ENCODE measurements around the gene WBP4.
"Not testable (repeated sequence)": the region's sequence is repeated elsewhere in the genome, so short reads cannot be mapped to it uniquely, and the experiment has no call there.

WBP4 gene, protein sequence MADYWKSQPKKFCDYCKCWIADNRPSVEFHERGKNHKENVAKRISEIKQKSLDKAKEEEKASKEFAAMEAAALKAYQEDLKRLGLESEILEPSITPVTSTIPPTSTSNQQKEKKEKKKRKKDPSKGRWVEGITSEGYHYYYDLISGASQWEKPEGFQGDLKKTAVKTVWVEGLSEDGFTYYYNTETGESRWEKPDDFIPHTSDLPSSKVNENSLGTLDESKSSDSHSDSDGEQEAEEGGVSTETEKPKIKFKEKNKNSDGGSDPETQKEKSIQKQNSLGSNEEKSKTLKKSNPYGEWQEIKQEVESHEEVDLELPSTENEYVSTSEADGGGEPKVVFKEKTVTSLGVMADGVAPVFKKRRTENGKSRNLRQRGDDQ

DNA sequence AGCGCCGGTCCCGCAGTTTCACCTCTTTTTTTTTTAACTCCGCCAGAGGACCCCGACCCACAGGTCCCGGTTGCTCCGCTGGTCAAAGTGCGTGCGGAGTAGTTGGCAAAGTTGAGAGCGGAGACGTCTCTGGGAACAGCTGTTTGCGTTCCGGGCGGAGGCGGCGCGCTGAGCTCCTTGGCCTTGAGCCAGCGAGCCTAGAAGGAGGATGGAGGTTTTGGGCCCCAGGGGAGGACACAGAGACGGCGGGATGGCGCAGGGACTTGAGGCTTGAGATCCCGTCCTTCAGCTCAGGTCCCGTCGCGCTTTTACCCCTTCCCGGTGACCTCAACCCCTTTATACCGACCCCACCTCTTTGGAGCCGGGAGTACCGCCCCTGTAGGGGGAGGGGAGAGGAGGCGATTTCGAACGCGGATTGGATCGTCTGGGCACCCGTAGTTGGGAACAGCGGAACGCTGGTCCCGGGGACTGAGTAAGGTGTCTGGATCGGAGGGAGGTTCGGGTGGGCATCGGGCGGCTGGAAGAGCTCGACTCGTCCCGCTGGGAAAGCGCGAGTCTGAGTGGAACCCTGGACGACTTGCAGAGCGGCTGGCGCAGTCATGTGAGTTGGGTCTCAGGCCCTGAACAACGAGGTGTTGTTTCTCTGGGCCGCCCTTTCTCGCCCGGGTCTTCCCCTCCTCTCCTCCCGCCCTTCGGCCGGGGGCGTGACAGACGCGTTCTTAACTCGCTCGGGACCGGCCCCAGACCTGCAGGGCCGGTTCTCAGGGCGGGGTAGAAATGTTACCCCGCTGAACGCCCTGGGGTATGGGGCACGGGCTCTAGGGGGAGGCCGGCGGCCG, at the start of gene WBP4:
Gene WBP4 (plus strand): TSS at position 435 of the 839 bp plus-strand sequence. CDS start 165 bp downstream, at position 600.
- DNase-seq, result peak; percentile 89

DNA sequence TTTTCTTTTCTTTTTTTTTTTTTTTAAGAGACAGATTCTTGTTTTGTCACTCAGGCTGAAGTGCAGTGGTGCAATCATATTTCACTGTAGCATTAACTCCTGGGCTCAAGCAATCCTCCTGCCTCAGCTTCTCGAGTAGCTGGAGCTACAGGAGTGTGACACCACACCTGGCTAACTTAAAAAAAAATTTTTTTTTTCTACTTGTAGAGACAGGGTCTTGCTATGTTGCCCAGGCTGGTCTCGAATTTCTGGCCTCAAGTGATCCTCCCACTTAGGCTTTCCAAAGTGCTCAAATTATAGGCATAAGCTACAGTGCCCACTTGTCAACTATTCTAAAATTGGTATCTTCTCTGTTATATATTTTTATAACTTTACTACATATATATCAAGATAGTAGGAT, 48.8 kb upstream of the WBP4 start:
- DNase-seq, result no peak

- DNase-seq, result no peak
Measured at GRCh38 chr13:41013835-41014234, 47.5 kb upstream of the WBP4 start.

DNA sequence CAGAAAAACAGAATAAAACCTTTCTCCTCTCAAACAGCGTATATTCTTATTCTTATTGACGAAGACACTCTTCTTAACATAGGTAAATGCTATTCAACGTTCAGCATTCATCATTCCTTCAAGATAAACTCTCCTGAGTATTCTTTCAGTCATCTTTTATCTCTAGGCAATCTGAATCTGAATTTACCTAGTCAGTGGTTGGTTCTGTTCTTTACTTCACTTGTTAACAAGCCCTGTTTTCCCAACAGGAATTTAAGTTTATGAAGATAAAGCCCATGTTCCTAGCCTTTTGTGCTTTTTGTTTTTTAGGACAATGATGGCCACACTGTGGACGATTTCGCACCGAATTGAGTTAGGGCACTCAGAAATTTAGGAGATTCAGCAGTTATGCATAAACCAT, 45.4 kb upstream of the WBP4 start:
- DNase-seq, result no peak

DNA sequence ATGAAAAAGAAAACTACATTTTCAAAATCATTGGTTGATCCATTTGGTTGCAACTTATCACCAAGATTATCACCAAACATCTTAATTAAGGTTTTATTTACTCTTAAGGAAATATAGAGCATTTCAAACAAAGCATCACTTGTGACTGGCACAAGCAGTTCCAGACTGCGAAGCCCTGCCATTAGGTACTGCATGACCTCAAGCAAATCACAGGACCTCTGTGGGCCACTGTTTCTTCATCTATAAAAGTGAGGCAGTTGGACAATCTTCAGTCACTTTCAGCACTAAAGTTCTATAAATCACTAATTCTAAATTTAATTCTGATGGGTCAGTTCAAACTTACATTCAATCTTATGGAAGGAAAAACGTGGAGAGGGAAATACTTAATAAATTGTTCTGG, 44.1 kb upstream of the WBP4 start:
- DNase-seq, result peak; percentile 39

DNA sequence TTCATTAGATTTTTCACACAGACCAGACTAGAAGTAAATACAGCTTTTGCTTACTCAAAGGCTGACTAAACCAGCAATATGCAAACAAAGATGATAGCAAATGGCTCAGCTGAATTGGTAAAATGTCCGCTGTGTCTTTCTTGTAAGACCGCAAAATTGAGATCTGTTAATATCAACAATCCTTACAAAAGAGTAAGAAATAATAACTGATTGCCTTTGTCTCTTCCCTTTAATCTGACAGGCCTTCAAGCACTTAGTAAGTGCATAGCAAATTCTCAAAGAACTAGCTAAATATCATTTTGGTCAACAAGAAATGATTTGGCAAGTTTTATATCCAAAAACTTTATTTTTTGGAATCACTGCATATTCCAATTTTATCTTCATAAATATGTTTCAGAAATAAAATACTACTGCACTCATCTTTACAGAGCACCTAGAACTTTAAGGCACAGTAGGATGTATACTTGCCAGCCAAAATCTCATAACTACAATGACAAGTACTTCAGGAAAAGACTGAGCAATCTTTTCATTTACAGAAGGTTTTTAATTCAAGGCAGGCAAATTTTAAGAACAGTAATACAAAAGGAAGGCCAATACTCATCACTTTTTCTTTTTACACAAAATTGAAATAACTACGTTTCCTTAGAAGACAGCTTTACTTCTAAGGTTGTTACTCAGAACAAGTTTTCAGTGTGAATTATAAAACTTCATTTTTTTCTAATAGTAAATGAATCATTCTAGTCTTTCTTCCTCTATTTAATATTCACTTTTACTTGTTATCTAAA, 43.3 kb upstream of the WBP4 start:
- DNase-seq, result no peak

DNA sequence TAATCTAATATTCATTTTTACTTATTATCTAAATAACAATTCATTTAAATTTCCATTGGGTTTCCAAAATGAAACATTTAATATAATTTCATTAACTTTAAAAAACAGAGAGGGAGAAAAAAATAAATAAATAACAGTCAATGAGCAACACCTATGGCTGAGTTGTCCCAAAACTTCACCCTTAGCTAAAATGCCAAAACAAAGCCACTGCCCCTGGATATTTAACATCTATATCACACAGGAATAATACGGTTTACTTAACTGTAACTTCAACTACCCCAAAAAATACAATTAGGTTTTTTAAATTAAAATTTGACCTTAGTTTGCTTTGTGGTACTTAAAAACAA, 42.7 kb upstream of the WBP4 start:
- no peak for DNase-seq

GRCh38 chr13:41019011-41019487, 42.3 kb upstream of the WBP4 start, which contains the start of gene ELF1:
Gene ELF1 (minus strand): TSS chr13:41019316. CDS start chr13:40982054, 37,262 bp downstream.
- DNase-seq, result peak; percentile 73

- no peak for DNase-seq
Measured at GRCh38 chr13:41019578-41020347, 41.5 kb upstream of the WBP4 start.

- no peak for DNase-seq
Measured at GRCh38 chr13:41025518-41025917, 35.8 kb upstream of the WBP4 start.

DNA sequence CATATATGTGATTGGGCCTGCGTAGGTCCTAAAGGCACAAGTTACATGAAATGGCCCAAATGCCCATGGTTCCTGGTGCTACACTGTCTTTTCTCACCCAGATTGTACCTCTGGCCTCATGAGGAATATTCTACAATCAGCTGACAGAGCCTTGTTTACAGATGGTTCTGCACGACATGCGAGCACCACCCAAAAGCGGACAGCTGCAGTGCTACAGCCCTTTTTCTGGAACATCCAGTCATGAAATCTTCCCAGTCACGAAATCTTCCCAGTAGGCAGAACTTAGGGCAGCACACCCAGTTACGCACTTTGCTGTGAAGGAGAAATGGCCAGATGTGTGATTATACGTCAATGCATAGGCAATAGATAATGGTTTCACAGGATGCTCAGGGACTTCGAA, 34.5 kb upstream of the WBP4 start:
- no peak for DNase-seq

GRCh38 chr13:41028051-41028450, 33.3 kb upstream of the WBP4 start:
- no peak for DNase-seq

DNA sequence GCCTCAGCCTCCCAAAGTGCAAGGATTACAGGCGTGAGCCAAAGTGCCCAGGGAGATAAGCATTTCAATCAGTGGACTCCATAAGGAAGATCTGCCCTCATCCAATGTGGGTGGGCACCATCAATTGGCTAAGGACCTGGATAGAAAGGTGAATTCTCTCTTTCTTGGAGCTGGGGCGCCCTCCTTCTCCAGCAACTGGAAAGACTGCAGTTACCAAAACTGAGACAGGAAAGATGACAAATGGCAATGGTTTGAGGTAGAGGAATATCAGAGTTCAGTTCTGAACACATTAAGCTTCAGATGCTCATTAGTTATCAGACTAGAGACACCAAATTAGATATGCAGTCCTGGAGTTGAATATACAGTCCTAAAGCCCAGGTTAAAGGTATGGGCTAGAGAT, 31.7 kb upstream of the WBP4 start:
- DNase-seq, result peak; percentile 44

DNA sequence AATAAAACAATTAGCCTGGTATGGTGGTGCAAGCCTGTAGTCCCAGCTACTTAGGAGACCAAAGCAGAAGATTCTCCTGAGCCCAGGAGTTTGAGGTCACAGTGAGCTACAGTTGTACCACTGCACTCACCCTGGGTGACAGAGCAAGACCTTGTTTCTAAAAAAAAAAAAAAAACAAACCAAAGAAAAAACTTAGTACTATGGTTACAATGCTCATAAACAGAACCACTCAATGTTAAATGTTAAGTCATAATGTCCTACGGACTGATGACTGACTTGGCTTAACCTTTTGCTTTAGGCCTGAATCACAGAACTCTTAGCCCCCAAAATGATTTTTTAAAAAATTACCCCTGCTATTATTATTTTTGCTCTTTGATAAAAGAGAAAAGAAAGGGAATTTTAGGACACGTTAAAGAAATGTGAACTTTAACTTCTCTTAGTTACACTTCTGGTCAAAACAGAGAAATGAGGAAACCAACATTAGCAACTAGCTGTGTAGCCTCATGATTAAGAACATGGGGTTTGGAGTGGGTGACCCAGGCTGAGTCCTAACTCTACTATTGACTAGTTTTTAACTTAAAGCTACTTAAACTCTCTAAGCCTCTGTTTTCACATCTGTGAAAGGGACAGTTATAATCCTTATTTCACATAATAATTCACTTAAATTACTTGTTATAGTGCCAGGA, 28.5 kb upstream of the WBP4 start:
- no peak for DNase-seq

GRCh38 chr13:41034382-41034781, 26.9 kb upstream of the WBP4 start:
- DNase-seq, result no peak

GRCh38 chr13:41034881-41035280, 26.4 kb upstream of the WBP4 start:
- DNase-seq, result no peak

GRCh38 chr13:41036557-41036956, 24.8 kb upstream of the WBP4 start:
- not testable (repeated sequence) for DNase-seq

GRCh38 chr13:41039746-41040145, 21.6 kb upstream of the WBP4 start:
- DNase-seq, result no peak

DNA sequence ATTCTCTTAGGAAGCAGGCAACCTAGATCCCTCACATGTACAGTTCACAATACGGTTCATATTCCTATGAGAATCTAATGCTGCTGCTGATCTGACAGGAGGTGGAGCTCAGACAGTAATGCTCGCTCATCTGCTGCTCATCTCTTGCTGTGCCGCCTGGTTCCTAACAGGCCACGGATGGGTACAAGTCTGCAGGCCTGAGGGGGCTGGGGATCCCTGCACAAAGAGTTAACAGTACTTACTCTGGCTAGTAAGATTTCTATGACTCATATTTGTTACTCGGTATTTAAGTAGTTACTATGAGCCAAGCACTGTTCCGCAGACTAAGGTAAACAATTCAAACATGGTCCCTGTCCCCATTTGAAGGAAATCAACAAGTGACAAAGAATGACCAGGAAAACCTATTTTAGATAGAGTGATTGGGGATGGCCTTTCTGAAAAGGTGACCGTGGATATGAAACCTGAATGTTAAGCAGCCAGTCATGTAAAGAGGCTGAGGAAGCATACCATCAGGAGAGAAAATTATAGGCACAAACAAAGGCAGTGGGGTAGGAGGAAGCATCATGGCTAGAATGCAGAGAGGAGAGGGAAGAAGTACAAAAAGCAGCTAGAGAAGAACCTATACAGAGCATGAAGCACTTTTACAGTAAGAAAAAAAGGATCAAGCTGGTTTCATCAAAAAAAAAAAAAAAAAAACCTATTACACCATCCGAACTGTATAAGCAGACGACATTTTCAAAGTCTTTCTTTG, 20.6 kb upstream of the WBP4 start:
- DNase-seq, result no peak

DNA sequence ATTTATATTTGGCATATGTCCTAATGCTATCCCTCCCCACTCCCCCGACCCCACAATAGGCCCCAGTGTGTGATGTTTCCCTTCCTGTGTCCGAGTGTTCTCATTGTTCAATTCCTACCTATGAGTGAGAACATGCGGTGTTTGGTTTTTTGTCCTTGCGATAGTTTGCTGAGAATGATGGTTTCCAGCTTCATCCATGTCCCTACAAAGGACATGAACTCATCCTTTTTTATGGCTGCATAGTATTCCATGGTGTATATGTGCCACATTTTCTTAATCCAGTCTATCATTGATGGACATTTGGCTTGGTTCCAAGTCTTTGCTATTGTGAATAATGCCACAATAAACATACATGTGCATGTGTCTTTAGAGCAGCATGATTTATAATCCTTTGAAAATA, 18.9 kb upstream of the WBP4 start:
- not testable (repeated sequence) for DNase-seq

GRCh38 chr13:41048640-41049039, 12.7 kb upstream of the WBP4 start:
- no peak for DNase-seq
